T-helper 17 cell (primary cell): Measurements from ENCODE around the gene C10orf67. TPM values are rescaled to one million over a fixed set of nuclear protein-coding genes. Genes with fewer than 3 reads are reported as not detected.
"Not testable (repeated sequence)": the region's sequence is repeated elsewhere in the genome, so short reads cannot be mapped to it uniquely, and the experiment has no call there.

Experiments
- ATAC-seq: fragments of 150-1000 bp; cut with Tn5 transposase; 2 replicates; pipeline ENCODE4 v1.10.0; 2021; ENCODE audit warnings: mild to moderate bottlenecking, moderate library complexity
- DNase-seq, 3 donors: peaks; one replicate each; pipeline versions ENCODE4 v3.0.0 to v3.0.0-alpha.2; 2020 to 2021
- H3K9me3 ChIP-seq: one replicate; pipeline ENCODE4 v1.7.0; 2013; ENCODE audit warnings: low read length, mild to moderate bottlenecking; ENCODE audit not compliant: control insufficient read depth, poor library complexity, severe bottlenecking
- H3K27ac Mint-ChIP-seq: one replicate; pipeline ENCODE4 v1.8.0; 2022; ENCODE audit warnings: mild to moderate bottlenecking, moderate library complexity, mixed read lengths
- H3K27me3 Mint-ChIP-seq: one replicate; pipeline ENCODE4 v1.8.0; 2022; ENCODE audit warnings: mixed read lengths
- H3K36me3 Mint-ChIP-seq: one replicate; pipeline ENCODE4 v1.8.0; 2022; ENCODE audit warnings: low read depth, mixed read lengths
- H3K4me1 Mint-ChIP-seq: one replicate; pipeline ENCODE4 v1.8.0; 2022; ENCODE audit warnings: mild to moderate bottlenecking, mixed read lengths
- H3K4me3 Mint-ChIP-seq: one replicate; pipeline ENCODE4 v1.8.0; 2022; ENCODE audit warnings: mild to moderate bottlenecking, moderate library complexity, mixed read lengths
- total RNA-seq, 4 donors: library from RNA in 2 of 4; stranded (reverse) in 2 of 4; gene quantifications; one replicate each; pipeline ENCODE4 v1.2.3 and lab custom pipeline; 2022 to 2026

C10orf67 gene
- total RNA-seq (under 1 TPM in 1 of 2 donors, not detected in 1; 0.26 TPM), total RNA-seq (lab: John Stamatoyannopoulos, UW) (0.90 to 1.0 reads per million in 2 donors)

DNA sequence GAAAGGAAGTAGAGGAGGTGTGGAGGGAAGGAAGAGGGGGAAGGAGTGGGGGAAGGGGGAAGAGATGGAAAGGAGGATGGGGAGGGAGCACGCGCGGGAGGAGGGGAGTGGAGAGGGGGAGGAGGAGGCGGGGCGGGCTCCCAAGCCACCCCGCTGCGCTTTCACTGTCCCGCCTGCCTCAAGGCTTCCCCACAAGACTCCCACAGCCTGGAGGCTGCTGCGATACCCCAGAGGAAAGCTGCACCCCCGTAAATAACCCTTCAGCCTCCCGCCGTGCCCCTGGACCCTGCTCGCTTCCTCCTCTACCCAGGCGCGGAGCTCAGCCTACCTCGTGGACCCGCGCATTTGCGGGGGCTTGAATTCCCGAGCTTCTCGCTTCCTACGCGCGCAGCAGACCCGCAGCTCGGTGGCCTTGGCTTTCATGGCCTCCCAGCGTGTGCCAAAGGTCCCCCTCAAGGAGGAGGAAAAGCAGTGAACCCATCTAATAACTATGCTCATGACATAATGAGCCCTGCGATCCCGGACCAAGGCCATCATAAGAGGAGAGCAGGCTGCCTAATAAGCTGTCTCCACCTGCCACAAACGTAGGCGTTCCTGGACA, at the start of gene C10orf67:
Gene C10orf67 (minus strand): TSS at position 557 of the 601 bp plus-strand sequence. CDS start 23 bp downstream, at position 534.
- ATAC-seq (peak; percentile 51), DNase-seq (peak in 2 of 3 donors; percentile 26 to 28)
- no peaks in the 10 kb centered on the region for H3K9me3 ChIP-seq
- Mint-ChIP-seq H3K4me1 (peaks cover 29% of the 10 kb centered on the region), H3K27ac (peak within 1 kb of the TSS; percentile 83), H3K27me3 (no peaks in the 10 kb centered on the region), H3K4me3 (peak within 1 kb of the TSS; percentile 97), H3K36me3 (peaks cover 5% of the 10 kb centered on the region)

DNA sequence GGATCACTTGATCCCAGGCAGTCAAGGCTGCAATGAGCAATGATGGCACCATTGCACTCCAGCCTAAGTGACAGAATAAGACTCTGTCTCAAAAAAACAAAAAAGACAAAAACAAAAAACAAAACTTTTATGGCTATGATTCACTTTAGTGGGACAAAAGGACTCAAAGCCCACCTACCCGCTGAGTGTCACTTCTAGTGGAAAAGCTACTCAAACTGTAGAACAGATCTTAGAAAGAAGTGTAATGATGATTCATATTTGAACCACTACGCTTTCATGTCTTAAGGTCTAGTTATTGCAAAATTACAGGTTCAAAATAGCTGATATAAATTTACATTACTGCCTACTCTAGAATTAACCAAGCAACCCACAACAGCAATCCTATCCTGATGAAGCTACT, 47.2 kb upstream of the C10orf67 start:
- H3K27ac Mint-ChIP-seq, result no peak overlapping the region
- H3K9me3 ChIP-seq, result no peaks in the 10 kb centered on the region
- H3K4me1 Mint-ChIP-seq, result peaks cover 2% of the 10 kb centered on the region
- ATAC-seq (no peak), DNase-seq (no peak)
- H3K4me3 Mint-ChIP-seq, result no peak overlapping the region
- H3K27me3 Mint-ChIP-seq, result no peaks in the 10 kb centered on the region
- peaks cover 3% of the 10 kb centered on the region for H3K36me3 Mint-ChIP-seq

DNA sequence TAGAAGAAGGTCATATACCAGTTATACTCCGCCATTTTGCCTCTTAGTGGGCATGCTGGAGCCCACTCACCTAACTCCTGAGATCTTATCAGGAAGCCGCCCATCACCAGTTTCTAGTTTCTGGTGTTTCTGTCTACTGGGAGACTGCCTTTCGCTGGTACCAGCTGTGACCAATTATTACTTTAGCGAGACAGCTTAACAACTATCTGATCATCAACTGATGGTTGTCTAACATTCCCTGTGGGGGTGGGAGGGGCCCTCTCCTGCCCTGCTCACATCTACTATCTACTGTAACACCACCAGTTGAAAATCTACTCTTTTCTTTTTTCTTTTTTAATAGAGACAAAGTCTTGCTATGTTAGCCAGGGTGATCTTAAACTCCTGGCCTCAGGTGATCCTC, 46.2 kb upstream of the C10orf67 start:
- Mint-ChIP-seq H3K36me3 (peaks cover 3% of the 10 kb centered on the region), H3K4me1 (peaks cover 2% of the 10 kb centered on the region), H3K27me3 (no peaks in the 10 kb centered on the region), H3K27ac (no peak overlapping the region), H3K4me3 (no peak overlapping the region)
- DNase-seq (no peak), ATAC-seq (no peak)
- H3K9me3 ChIP-seq, result no peaks in the 10 kb centered on the region

DNA sequence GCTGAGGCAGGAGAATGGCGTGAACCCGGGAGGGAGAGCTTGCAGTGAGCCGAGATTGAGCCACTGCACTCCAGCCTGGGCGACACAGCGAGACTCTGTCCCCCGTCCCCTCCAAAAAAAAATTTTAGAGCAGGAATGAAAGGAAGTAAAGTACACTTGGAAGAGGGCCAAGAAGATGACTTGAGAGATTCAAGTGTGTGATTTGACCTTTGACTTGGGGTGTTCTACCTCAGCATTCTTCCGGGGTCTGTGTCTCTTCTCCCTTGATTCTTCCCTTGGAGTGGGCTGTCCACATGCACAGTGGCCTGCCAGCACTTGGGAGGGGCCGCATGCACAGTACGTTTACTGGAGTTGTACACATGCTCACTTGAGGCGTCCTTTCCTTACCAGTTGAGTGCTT, 45.8 kb upstream of the C10orf67 start:
- not testable (repeated sequence) for H3K9me3 ChIP-seq, ATAC-seq, H3K27me3 Mint-ChIP-seq, DNase-seq, H3K4me3 Mint-ChIP-seq, H3K36me3 Mint-ChIP-seq, H3K27ac Mint-ChIP-seq, H3K4me1 Mint-ChIP-seq

DNA sequence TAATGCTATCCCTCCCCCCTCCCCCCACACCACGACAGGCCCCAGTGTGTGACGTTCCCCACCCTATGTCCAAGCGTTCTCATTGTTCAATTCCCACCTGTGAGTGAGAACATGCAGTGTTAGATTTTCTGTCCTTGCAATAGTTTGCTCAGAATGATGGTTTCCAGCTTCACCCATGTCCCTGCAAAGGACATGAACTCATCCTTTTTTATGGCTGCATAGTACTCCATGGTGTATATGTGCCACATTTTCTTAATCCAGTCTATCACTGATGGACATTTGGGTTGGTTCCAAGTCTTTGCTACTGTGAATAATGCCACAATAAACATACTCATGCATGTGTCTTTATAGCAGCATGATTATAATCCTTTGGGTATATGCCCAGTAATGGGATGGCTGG, 42.9 kb upstream of the C10orf67 start:
- not testable (repeated sequence) for ATAC-seq, H3K27ac Mint-ChIP-seq, H3K27me3 Mint-ChIP-seq, DNase-seq, H3K4me3 Mint-ChIP-seq, H3K36me3 Mint-ChIP-seq, H3K4me1 Mint-ChIP-seq, H3K9me3 ChIP-seq

DNA sequence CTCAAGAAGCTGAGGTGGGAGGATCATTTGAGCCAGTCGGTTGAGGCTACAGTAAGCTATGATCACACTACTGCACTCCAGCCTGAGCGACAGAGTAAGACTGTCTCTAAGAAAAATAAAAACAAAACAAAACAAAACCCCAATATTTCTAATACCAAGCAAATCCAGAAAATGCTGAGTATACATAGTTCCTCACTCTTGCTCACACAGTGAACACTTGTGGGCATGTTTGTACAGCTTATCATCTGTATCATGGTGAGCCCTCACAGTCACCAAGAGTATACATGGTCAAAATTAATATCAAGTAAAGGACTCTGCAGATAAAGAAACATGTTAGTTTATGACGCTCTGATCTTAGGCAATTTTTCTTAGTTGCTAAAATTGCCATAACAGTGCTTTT, 41.5 kb upstream of the C10orf67 start:
- H3K9me3 ChIP-seq, result no peaks in the 10 kb centered on the region
- Mint-ChIP-seq H3K27me3 (no peaks in the 10 kb centered on the region), H3K36me3 (no peaks in the 10 kb centered on the region), H3K27ac (no peak overlapping the region), H3K4me1 (no peaks in the 10 kb centered on the region), H3K4me3 (no peak overlapping the region)
- no peak for DNase-seq
- no peak for ATAC-seq

DNA sequence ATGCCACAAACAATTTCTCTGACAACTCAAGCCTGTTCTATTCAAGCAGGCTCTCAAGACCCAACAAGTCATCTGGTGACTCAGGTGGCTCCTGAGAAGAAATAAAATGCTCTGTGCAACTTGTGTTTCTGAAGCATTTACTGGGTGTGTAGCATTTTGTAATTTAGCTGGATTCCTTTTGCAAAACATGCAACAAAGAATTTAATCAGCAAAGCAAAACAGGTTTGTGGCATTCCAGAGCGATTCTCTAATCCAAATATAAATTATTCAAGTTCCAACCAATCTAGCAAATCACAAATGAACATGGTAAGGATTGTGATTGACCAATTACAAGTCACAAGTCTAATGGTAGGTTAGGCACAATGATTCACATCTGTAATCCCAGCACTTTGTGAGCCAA, 39.8 kb upstream of the C10orf67 start:
- DNase-seq, result no peak
- Mint-ChIP-seq H3K27me3 (no peaks in the 10 kb centered on the region), H3K27ac (no peak overlapping the region), H3K4me1 (no peaks in the 10 kb centered on the region), H3K36me3 (no peaks in the 10 kb centered on the region), H3K4me3 (no peak overlapping the region)
- ATAC-seq, result no peak
- no peaks in the 10 kb centered on the region for H3K9me3 ChIP-seq

DNA sequence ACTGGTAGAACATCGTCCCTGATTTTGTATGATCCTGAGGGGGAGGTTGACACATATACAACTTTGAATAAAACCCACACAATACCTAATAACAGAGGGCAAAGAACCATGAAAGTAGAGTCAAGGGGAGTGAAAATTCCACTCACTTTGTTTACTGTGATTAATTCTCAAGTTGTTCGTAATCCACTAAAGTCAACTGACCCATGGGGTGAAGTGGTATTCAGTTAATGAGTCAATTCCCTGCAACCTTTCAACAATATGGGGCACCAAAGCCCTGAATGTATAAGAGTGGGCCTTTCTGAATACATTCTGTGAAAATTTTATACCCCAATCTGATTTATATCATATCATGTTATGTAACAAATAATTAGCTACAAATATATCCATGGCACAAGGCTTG, 39.0 kb upstream of the C10orf67 start:
- no peak overlapping the region for H3K4me3 Mint-ChIP-seq
- DNase-seq, result no peak
- H3K9me3 ChIP-seq, result no peaks in the 10 kb centered on the region
- H3K27me3 Mint-ChIP-seq, result no peaks in the 10 kb centered on the region
- no peaks in the 10 kb centered on the region for H3K36me3 Mint-ChIP-seq
- no peak for ATAC-seq
- no peaks in the 10 kb centered on the region for H3K4me1 Mint-ChIP-seq
- H3K27ac Mint-ChIP-seq, result no peak overlapping the region

DNA sequence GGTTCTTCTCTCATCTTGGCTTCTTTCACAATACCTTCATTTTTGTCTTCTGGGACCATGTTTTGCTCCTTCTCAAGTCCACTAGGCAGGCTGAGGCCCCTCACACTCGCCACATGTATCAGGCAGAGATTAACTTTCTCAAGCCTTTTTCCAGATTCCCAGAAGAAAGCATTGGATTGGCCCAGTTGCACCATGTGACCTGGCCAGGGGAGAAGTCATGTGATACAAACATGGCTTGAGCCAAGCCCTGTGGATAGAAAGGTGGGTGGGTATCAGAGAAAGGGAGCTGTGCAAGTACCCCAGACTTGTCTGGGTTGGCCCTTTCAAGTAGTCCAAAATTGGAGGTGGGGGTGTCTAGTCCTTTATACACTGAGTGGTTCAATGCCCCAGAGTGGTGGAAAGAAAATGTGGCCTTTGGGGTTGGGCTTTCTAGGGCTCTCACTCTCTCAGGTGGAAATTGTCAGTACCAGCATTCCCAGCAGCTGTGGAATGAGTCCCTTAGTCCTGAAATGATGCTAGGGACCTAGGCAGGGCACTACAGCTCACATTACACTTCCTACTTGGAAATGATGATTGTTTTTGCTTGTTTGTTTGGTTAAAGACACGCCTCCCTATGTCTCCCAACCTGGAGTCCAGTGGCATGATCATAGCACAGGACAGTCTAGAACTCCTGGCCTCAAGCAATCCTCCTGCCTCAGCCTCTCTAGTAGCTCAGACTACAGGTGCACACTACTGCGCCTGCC, 36.9 kb upstream of the C10orf67 start:
- Mint-ChIP-seq H3K27ac (no peak overlapping the region), H3K4me3 (no peak overlapping the region), H3K36me3 (no peaks in the 10 kb centered on the region), H3K4me1 (no peaks in the 10 kb centered on the region), H3K27me3 (no peaks in the 10 kb centered on the region)
- ATAC-seq, result no peak
- DNase-seq, result no peak
- no peaks in the 10 kb centered on the region for H3K9me3 ChIP-seq

DNA sequence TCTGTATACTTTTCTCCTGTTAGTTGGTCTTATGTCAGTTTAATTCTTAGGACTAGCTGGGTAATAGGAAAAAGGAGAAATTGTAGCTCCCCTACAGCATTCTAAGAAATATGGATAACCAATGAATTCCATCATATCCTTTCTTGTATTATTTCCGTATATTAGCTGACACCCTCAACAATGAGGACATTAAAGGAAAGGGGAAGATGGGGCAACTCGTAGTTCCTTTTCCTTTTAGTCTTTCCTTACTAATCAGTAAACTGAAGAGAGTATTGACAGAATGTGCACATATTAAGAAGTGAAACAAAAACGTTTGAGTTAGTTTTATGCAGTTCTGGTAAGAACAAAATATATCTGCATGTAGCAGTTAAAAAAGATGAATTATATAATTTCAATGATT, 35.1 kb upstream of the C10orf67 start:
- H3K36me3 Mint-ChIP-seq, result no peaks in the 10 kb centered on the region
- no peak for DNase-seq
- H3K27ac Mint-ChIP-seq, result no peak overlapping the region
- H3K4me1 Mint-ChIP-seq, result no peaks in the 10 kb centered on the region
- no peaks in the 10 kb centered on the region for H3K27me3 Mint-ChIP-seq
- H3K4me3 Mint-ChIP-seq, result no peak overlapping the region
- no peaks in the 10 kb centered on the region for H3K9me3 ChIP-seq
- no peak for ATAC-seq

DNA sequence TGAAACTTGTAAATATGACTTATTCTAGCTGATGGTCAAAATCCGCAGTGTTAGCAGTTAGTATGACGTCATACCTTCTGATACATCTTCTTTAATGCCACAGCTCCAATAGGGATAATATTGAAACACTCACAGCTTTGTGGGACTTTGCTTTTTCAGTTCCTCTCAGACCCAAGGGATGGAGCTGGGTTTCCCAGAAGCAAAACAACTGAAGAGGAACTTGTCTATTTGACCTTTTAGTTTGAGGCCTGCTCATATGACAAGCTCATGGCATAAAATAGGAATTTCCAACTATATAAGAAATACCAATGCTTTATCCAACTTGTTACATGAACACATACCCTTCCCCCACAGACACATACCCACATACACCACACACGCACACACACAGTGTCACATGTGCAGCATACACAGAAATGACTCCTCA, 31.6 kb upstream of the C10orf67 start:
- ATAC-seq, result no peak
- H3K36me3 Mint-ChIP-seq, result no peaks in the 10 kb centered on the region

DNA sequence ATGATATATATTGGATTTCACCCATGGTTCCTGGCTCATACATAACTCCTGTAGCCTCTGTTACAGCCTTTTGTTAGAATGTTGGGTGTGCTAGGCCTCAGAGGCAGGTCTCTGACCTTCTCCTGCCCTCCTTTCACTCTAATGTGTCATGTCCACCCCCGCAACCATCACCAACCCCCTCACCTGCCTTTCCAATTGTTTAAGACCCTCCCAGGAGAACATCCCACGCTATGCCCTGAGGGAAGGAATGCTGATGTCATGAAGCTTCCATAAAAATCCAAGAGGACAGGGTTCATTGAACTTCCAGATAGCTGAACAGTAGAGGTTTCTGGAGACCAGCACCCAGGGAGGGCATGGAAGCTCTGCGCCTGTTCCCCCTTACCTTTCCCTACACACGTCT, 30.8 kb upstream of the C10orf67 start:
- no peak overlapping the region for H3K4me3 Mint-ChIP-seq
- H3K27ac Mint-ChIP-seq, result no peak overlapping the region
- no peak for ATAC-seq
- no peak for DNase-seq
- H3K9me3 ChIP-seq, result no peaks in the 10 kb centered on the region
- no peaks in the 10 kb centered on the region for H3K27me3 Mint-ChIP-seq
- no peaks in the 10 kb centered on the region for H3K36me3 Mint-ChIP-seq
- H3K4me1 Mint-ChIP-seq, result peaks cover 7% of the 10 kb centered on the region

More for the DNA sequence above, 31.6 kb upstream of the C10orf67 start:
- no peak for DNase-seq
- no peaks in the 10 kb centered on the region for H3K9me3 ChIP-seq
- H3K27ac Mint-ChIP-seq, result no peak overlapping the region
- peaks cover 4% of the 10 kb centered on the region for H3K4me1 Mint-ChIP-seq
- H3K4me3 Mint-ChIP-seq, result no peak overlapping the region
- no peaks in the 10 kb centered on the region for H3K27me3 Mint-ChIP-seq

DNA sequence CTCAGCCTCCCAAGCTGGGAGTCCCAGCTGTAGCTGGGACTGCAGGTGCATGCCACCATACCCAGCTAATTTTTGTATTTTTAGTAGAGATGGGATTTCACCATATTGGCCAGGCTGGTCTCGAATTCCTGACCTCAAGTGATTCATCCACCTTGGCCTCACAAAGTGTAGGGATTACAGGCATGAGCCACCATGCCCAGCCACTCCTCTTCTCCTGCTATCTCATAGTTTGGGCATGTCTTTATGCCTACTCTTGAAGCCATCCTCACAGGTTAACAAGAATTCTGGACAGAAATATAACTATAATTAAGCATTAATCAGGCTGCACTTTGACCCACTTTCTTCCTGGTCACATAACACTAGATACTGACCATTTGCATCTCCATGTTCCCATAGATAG, 28.6 kb upstream of the C10orf67 start:
- no peak overlapping the region for H3K27ac Mint-ChIP-seq
- peaks cover 26% of the 10 kb centered on the region for H3K4me1 Mint-ChIP-seq
- H3K36me3 Mint-ChIP-seq, result no peaks in the 10 kb centered on the region
- no peaks in the 10 kb centered on the region for H3K27me3 Mint-ChIP-seq
- ATAC-seq, result no peak
- no peaks in the 10 kb centered on the region for H3K9me3 ChIP-seq
- DNase-seq, result no peak
- H3K4me3 Mint-ChIP-seq, result no peak overlapping the region

DNA sequence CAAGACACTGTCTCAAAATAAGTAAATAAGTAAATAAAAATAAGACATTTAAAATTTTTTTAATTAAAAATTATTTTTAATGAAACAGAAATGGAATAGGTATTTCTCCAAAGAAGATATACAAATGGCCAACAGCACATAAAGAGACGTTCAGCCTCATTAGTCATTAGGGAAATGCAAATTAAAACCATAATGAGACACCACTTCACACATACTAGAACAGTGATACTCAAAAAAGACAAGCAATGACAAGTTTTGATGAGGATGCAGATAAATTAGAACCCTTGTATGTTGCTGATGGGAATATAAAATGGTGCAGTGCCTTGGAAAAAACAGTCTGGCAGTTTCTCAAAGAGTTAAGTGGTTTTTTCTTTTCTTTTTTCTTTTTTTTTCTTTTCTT, 26.5 kb upstream of the C10orf67 start:
- Mint-ChIP-seq H3K27ac (no peak overlapping the region), H3K27me3 (no peaks in the 10 kb centered on the region), H3K4me3 (no peak overlapping the region), H3K36me3 (no peaks in the 10 kb centered on the region), H3K4me1 (peaks cover 32% of the 10 kb centered on the region)
- no peaks in the 10 kb centered on the region for H3K9me3 ChIP-seq
- no peak for DNase-seq
- ATAC-seq, result no peak
